GM19455 (cell line): Measurements from ENCODE around the gene ZNHIT1.
"Not testable (repeated sequence)": the region's sequence is repeated elsewhere in the genome, so short reads cannot be mapped to it uniquely, and the experiment has no call there.

Source experiments
- ATAC-seq: cut with Tn5 transposase; IDR thresholded peaks from one replicate; pipeline ENCODE4 v1.9.1; 2021; ENCODE audit not compliant: unreplicated experiment

The ZNHIT1 gene

DNA sequence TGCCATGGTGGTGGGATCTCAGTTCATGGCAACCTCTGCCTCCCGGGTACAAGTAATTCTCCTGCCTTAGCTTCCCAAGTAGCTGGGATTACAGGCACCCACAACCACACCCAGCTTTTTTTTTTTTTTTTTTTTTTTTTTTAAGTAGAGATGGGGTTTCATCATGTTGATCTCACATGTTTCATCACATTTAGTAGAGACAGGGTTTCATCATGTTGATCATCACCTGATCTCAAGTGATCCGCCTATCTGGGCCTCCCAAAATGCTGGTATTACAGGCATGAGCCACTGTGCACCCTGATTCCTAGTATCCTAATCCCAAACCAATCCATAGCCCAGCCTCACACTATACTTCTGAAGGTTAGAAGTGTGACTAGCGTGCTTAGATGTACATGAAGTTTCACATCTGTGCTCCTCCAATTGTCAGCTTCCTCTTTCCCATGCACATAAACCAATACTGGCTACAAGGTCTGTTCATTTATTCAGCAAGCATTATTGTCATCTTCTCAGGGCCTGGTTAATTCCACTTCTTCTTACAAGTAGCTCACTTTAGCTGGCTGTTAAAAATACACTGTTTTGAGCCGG lies 31.0 kb upstream of the ZNHIT1 start:
- ATAC-seq: no peak

- no peak for ATAC-seq
Measured at GRCh38 chr7:101189109-101189508, 28.9 kb upstream of the ZNHIT1 start.

- ATAC-seq: no peak
Measured at GRCh38 chr7:101195884-101196283, 22.1 kb upstream of the ZNHIT1 start.

GRCh38 chr7:101197991-101198390 lies 20.0 kb upstream of the ZNHIT1 start:
- no peak for ATAC-seq

- no peak for ATAC-seq
Measured at GRCh38 chr7:101198476-101198875, 19.5 kb upstream of the ZNHIT1 start.

GRCh38 chr7:101199522-101199921 lies 18.4 kb upstream of the ZNHIT1 start:
- not testable (repeated sequence) for ATAC-seq

DNA sequence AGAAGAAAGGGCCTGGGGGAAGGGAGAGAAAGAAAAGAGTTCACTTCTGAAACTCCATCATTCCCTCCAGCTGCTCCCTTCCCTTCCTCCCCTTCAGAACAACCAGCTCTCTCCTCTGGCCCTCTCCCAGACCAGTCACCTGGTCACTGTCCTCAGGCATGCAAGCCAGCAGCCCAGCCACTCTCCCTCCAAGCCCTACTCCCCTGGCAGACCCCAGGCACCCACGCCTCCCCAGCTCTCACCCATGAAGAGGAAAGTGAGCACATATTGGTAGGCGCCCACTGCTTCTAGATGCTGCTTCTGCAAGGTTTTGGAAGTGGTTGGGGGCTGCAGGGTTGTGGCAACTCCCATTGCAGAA lies 17.5 kb upstream of the ZNHIT1 start:
- no peak for ATAC-seq

DNA sequence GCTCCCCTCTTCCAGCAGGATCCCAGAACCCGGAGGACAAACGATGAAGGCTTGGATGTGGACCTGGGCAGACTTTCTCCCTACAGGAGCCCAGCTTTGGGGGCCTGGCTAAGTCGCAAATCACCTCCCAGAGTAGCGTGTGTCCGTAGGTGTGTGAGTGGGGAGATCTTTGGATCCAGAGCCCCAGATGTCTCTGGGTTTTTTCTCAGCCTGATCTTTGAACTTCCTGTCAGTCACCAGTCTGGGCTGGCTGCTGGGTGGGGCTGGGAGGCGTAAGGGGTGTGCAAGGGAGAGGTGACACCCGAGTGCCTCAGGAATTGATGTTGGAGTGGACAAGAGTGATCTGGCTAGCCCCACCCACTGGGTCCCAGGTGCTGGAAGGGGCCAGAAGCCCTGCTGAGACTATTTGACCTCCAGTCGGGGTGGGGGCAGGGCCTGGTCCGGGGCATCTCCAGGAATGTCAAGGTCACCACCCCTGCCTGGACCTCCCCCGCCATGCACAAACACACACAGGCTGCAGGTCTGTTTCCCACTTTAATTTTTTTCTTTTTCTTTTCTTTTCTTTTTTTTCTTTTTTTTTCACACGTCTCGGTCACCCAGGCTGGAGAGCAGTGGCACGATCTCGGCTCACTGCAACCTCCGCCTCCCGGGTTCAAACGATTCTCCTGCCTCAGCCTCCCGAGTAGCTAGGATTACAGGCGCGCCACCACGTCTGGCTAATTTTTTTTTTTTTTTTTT lies 16.9 kb upstream of the ZNHIT1 start, which contains the start of gene MOGAT3:
TSS of gene MOGAT3 (minus strand) at position 175 of the 738 bp plus-strand sequence. CDS start 182 bp downstream, outside the sequence.
- ATAC-seq: no peak

DNA sequence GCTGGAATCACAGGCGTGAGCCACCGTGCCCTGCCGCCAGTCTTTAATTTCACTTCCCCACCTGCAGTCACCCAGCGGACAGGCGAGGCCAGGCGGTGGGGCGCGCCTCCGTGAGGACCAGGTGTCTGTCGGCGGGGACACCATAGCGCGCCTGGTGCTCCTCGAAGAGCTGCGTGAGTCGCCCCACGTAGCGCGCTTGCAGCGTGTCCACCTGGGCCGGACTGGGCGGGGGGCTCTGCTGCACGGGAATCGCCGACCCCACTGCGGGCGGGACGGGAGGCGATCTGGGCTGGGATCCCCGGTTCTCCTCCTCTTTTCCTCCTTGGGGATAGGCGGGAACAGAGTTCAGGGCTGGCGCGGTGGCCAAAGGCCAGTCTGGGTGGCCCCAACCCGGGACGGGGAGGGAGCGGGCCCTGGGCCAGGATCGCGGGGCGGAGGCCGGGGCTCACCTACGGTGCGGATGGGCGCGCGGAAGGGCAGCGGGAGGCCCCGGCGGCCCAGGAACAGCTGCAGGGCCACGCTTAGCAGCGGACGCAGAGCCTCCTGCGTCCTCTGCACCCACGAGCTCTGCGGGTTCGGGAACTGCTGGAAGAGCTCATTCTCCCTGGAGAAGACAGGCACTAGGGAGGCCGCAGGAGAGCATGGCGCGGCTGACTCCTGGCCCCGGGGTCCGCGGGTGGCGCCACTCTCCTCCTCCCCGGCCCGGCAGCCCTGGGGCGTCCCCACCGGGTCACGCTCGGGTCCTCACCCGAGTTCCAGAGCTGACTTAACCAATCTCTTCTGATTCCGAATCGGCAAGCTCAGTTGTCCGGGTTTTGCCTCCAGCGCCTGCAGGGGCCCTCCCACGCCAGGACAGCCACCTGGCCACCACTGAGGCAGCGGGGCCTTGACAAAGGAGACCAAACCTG lies 16.0 kb upstream of the ZNHIT1 start:
- no peak for ATAC-seq

DNA sequence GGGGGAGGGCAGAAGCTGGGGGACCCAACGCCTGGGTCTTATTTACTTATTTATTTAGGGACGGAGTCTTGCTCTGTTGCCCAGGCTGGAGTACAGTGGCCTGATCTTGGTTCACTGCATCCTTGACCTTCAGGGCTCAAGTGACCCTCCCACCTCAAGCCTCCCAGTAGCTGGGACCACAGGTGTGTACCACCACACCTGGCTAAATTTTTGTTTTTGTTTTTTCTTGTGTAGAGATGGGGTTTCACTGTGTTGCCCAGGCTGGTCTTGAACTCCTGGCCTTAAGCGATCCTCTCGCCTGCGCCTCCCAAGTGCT lies 15.4 kb upstream of the ZNHIT1 start:
- ATAC-seq: no peak

- ATAC-seq: not testable (repeated sequence)
Measured at GRCh38 chr7:101203740-101204738, 13.9 kb upstream of the ZNHIT1 start.

GRCh38 chr7:101205901-101206664 lies 11.9 kb upstream of the ZNHIT1 start:
- ATAC-seq: no peak

DNA sequence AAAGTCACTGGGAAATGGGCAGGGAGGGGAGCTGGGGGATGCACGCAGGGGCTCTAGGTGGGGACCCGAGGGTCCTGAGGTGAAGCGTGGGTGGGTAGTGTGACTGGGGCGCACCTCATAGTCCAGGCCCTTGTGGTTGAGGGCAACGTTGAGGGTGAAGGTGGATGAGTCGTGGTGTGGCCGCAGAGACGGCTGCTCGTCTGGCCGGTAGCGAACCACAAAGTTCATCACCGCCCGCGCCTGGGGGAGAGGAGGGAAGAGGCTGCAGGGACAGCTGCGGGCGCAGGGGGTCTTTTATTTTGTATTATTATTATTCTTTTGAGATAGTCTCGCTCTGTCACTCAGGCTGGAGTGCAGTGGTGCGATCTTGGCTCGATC lies 11.3 kb upstream of the ZNHIT1 start:
- ATAC-seq: no peak

DNA sequence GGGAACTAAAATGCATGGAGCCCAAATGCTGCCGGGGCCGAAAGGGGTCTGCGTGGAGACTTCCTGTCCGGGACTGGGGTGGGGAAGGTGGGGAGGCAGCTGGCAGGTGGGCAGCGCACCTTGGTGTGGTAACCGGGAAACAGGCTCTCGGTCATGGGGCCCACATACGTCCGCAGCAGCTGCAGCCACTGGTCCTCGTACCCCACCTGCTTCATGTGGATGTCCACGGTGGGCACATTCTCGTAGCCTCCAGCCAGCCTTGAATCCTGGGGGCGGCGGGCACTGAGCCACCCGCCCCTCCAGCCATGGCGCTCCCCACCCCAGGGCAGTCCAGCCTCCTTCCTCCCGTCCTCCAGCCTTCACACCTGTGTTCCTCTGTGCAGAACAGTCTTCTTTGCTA lies 10.5 kb upstream of the ZNHIT1 start:
- no peak for ATAC-seq

- ATAC-seq: no peak
Measured at GRCh38 chr7:101208794-101209193, 9.2 kb upstream of the ZNHIT1 start.

GRCh38 chr7:101210143-101210542 lies 7.8 kb upstream of the ZNHIT1 start:
- no peak for ATAC-seq

DNA sequence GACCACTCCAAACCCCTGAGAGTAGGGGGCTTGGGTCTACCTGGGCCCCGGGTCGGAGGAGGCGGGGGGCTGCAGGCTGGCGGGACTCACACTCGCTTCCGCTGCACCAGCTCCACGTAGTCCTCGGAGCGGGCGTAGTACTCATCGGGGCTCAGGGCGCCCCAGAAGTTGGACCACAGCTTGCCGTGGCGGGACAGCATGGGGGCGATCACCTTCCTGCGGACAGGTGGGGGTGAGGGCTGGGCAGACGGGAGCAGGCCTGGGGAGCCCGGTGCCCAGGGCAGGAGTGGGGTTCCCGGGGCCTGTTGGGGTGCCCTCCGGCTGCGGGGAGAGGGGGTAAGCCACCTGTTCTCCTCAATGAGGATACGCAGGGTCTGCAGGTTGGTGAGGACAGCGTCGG lies 6.5 kb upstream of the ZNHIT1 start:
- ATAC-seq: no peak

- ATAC-seq: no peak
Measured at GRCh38 chr7:101212014-101212413, 6.0 kb upstream of the ZNHIT1 start.

- no peak for ATAC-seq
Measured at GRCh38 chr7:101216001-101216859, 1.7 kb upstream of the ZNHIT1 start.
